Ishikawa (cell line): ENCODE results near the gene RABAC1.

ENCODE experiments used
- TCF12 ChIP-seq: IDR thresholded peaks from 2 replicates; pipeline ENCODE4 v1.6.1; 2012; ENCODE audit warnings: low read depth
- TEAD4 ChIP-seq: IDR thresholded peaks from 2 replicates; pipeline ENCODE4 v1.6.1; 2012

GRCh38 chr19:41991025-41991424 lies 31.9 kb upstream of the RABAC1 start:
- TF ChIP-seq TCF12: no peak
- no peak for TF ChIP-seq TEAD4
